HepG2 (cell line): ENCODE data around the gene PRKCSH. TPM values are rescaled to one million over a fixed set of nuclear protein-coding genes. Genes with fewer than 3 reads are reported as not detected.

Experiments
- AHR ChIP-seq: IDR thresholded peaks from 2 replicates; pipeline ENCODE4 v1.6.1; 2018; ENCODE audit warnings: missing genetic modification reagents, missing compliant biosample characterization
- GFI1 ChIP-seq: sonication (generic); formaldehyde crosslinking; IDR thresholded peaks from 2 replicates; pipeline ENCODE4 v1.5.0; 2020; ENCODE audit warnings: missing genetic modification reagents, mild to moderate bottlenecking, borderline replicate concordance
- IKZF5 ChIP-seq: IDR thresholded peaks from 2 replicates; pipeline ENCODE4 v1.6.1; 2018; ENCODE audit warnings: missing genetic modification reagents, mild to moderate bottlenecking, missing compliant biosample characterization
- MAFK ChIP-seq, 2 experiments: IDR thresholded peaks in 1 of 2; conservative IDR thresholded peaks in 1 of 2; 2 replicates each; pipeline ENCODE4 v1.6.1; 2011; ENCODE audit warnings: improper control_type of control experiment in 2 of 2, low read length in 2 of 2
- RBFOX2 ChIP-seq: fragments of 200-400 bp; formaldehyde crosslinking; IDR thresholded peaks from 2 replicates; pipeline ENCODE4 v1.6.1; 2017; ENCODE audit warnings: low read depth, mild to moderate bottlenecking, low read length
- SMC3 ChIP-seq: IDR thresholded peaks from 2 replicates; pipeline ENCODE4 v1.6.1; 2011; ENCODE audit warnings: low read length, improper control_type of control experiment
- SP2 ChIP-seq: sonication (generic); formaldehyde crosslinking; IDR thresholded peaks from 2 replicates; pipeline ENCODE4 v1.5.1; 2020; ENCODE audit warnings: mild to moderate bottlenecking, missing genetic modification reagents
- STAG1 ChIP-seq: sonication (generic); formaldehyde crosslinking; IDR thresholded peaks from 2 replicates; pipeline ENCODE4 v1.4.0; 2020; ENCODE audit warnings: missing genetic modification reagents
- TBX2 ChIP-seq: sonication (generic); formaldehyde crosslinking; IDR thresholded peaks from 2 replicates; pipeline ENCODE4 v1.5.0; 2020; ENCODE audit warnings: missing genetic modification reagents, mild to moderate bottlenecking, borderline replicate concordance
- ZBTB25 ChIP-seq: IDR thresholded peaks from 2 replicates; pipeline ENCODE4 v1.6.1; 2018; ENCODE audit warnings: missing genetic modification reagents
- ZBTB46 ChIP-seq: sonication (generic); formaldehyde crosslinking; IDR thresholded peaks from 2 replicates; pipeline ENCODE4 v1.4.0; 2020; ENCODE audit warnings: mild to moderate bottlenecking, missing genetic modification reagents, borderline replicate concordance
- ZKSCAN8 ChIP-seq: IDR thresholded peaks from 2 replicates; pipeline ENCODE4 v1.6.1; 2016; ENCODE audit warnings: borderline replicate concordance, missing genetic modification reagents, missing compliant biosample characterization
- ZNF142 ChIP-seq: sonication (generic); formaldehyde crosslinking; IDR thresholded peaks from 2 replicates; pipeline ENCODE4 v1.4.0; 2020; ENCODE audit warnings: missing genetic modification reagents
- ZNF350 ChIP-seq: sonication (generic); formaldehyde crosslinking; IDR thresholded peaks from 2 replicates; pipeline ENCODE4 v1.4.0; 2020; ENCODE audit warnings: mild to moderate bottlenecking, low read depth, missing genetic modification reagents, borderline replicate concordance
- ZNF431 ChIP-seq: sonication (generic); formaldehyde crosslinking; IDR thresholded peaks from 2 replicates; pipeline ENCODE4 v1.9.0; 2022; ENCODE audit warnings: missing genetic modification reagents, low read depth, mild to moderate bottlenecking, borderline replicate concordance
- ZNF451 ChIP-seq: sonication (generic); formaldehyde crosslinking; IDR thresholded peaks from 2 replicates; pipeline ENCODE4 v1.5.0; 2020; ENCODE audit warnings: mild to moderate bottlenecking, missing genetic modification reagents
- polyA plus RNA-seq, 8 experiments: library from polyadenylated mRNA; depleted of rRNA in 3 of 8; stranded (reverse) in 7 of 8; unstranded in 1 of 8; fragments of >200 nt; fragmentation: Illumina TruSeq in 4 of 8; extraction: Trizol in 4 of 8; gene quantifications; 2 replicates each; pipeline versions ENCODE4 v1.2.1 to v1.2.3, GENCODE V29; 2011 to 2016; ENCODE audit warnings: low read depth in 4 of 8, missing spikeins in 1 of 8, mixed read lengths in 1 of 8; ENCODE audit not compliant: insufficient read depth in 1 of 8
- total RNA-seq, 5 experiments: library from RNA; depleted of rRNA; stranded (reverse); fragments of >200 nt; fragmentation: Illumina TruSeq; extraction: Trizol; gene quantifications; 2 replicates each; pipeline ENCODE4 v1.2.3, GENCODE V29; 2016; ENCODE audit warnings: low read depth in 1 of 5
- TF ChIP-seq, protein P1 (sequence below): sonication (generic); formaldehyde crosslinking; IDR thresholded peaks from 2 replicates; pipeline ENCODE4 v1.8.1; 2023; ENCODE audit warnings: mild to moderate bottlenecking, inconsistent platforms, moderate library complexity, missing genetic modification reagents, borderline replicate concordance

The PRKCSH gene
- total and polyA plus RNA-seq, 2 of the 13 experiments (the other 11 are each of a cell fraction or from before 2014, with no cell fraction given), result 85.1 to 125 TPM

DNA sequence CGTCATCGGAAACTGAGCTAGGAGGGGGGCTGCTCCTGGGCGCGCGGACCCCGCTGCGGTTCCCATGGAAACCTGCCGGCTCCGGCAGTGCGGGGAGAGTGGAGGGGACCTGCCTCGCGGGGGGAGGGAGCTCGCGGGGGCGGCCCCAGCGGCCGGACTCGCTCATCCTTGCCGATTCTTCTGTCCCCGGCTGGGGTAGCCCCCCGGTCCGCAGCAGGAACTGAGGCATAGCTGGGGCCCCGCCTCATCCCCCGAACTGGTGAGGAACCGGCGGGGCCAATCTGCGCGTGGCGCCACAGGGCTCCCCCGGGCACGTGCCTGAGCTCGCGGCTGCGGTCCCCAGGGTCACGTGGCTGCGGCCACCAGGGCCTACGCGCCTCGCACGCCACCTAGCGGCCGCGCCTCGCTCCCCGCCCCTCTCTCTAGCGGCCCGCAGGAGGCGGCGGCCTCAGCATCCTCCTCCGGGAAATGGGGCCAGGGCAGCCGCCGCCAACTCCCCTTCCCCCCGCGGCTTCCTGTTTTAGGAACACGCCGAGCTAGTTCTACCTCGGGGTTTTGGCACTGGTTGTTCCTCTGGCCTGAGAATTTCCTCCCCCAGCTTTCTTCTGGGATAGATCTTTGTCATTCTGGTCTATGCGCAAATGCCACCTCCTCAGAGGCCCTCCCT, 47.1 kb downstream of the PRKCSH start (continued):
- TF ChIP-seq IKZF5 (CRISPR knock-in tag) (peak; percentile 78), MAFK (conservative IDR thresholded peaks at IDR 0.05 in 1 of 2, IDR thresholded peaks at IDR 0.05 in 1 of 2; ENCODE audit: low read length in 2 of 2) (no peak), RBFOX2 (peak; percentile 55), ZNF431 (CRISPR knock-in tag) (peak; percentile 91), ZKSCAN8 (CRISPR knock-in tag) (no peak), SP2 (CRISPR knock-in tag) (no peak; the same call in 1 of the 2 replicates), ZBTB46 (no peak), AHR (CRISPR knock-in tag) (0 out of 2 replicates have a peak, but pooled peaks have one; percentile 49), ZBTB25 (CRISPR knock-in tag) (peak; percentile 48; the same call in 1 of the 2 replicates), ZNF451 (CRISPR knock-in tag) (peak; percentile 95), STAG1 (CRISPR knock-in tag) (peak; percentile 86), ZNF350 (CRISPR knock-in tag) (0 out of 2 replicates have a peak, but pooled peaks have one; percentile 37), GFI1 (CRISPR knock-in tag) (peak; percentile 47; the same call in 1 of the 2 replicates), SMC3 (no peak; the same call in 1 of the 2 replicates), ZNF142 (CRISPR knock-in tag) (peak; percentile 70; the same call in 1 of the 2 replicates), TBX2 (peak; percentile 46; the same call in 1 of the 2 replicates)
- TF ChIP-seq, protein P1, sequence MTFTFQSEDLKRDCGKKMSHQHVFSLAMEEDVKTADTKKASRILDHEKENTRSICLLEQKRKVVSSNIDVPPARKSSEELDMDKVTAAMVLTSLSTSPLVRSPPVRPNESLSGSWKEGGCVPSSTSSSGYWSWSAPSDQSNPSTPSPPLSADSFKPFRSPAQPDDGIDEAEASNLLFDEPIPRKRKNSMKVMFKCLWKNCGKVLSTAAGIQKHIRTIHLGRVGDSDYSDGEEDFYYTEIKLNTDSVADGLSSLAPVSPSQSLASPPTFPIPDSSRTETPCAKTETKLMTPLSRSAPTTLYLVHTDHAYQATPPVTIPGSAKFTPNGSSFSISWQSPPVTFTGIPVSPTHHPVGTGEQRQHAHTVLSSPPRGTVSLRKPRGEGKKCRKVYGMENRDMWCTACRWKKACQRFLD (CRISPR knock-in tag), result peak; percentile 51; the same call in 1 of the 2 replicates
